ENCODE data around the gene SCPEP1.

DNA sequence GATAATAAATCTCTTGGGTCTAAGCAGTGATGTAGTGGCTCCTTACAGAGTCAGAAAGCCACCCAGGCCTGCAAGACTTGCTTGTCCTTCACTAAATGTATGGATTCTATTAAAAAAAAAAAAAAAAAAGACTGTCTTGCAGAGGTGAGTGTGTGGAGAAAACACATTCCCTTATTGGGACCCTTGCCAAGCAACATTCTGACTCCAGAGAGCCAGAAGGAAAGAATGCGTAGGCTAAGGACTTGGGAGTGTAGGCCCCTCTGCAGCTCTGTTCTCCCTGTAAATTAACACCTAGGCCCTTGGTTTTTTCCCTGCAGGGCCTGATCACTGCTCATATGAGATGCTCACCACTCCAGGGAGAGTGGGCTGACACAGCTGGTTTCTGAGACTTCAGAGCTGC is 17.8 kb downstream of the SCPEP1 start:
- no peak for TF ChIP-seq ESRRA (IDR thresholded peaks at IDR 0.05; ENCODE audit: low read length)
- TF ChIP-seq, protein P1, sequence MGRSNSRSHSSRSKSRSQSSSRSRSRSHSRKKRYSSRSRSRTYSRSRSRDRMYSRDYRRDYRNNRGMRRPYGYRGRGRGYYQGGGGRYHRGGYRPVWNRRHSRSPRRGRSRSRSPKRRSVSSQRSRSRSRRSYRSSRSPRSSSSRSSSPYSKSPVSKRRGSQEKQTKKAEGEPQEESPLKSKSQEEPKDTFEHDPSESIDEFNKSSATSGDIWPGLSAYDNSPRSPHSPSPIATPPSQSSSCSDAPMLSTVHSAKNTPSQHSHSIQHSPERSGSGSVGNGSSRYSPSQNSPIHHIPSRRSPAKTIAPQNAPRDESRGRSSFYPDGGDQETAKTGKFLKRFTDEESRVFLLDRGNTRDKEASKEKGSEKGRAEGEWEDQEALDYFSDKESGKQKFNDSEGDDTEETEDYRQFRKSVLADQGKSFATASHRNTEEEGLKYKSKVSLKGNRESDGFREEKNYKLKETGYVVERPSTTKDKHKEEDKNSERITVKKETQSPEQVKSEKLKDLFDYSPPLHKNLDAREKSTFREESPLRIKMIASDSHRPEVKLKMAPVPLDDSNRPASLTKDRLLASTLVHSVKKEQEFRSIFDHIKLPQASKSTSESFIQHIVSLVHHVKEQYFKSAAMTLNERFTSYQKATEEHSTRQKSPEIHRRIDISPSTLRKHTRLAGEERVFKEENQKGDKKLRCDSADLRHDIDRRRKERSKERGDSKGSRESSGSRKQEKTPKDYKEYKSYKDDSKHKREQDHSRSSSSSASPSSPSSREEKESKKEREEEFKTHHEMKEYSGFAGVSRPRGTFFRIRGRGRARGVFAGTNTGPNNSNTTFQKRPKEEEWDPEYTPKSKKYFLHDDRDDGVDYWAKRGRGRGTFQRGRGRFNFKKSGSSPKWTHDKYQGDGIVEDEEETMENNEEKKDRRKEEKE (IDR thresholded peaks at IDR 0.05), result no peak
- TF ChIP-seq MEF2B (IDR thresholded peaks at IDR 0.05; ENCODE audit: partially characterized antibody, poor library complexity, severe bottlenecking), result no peak
- no peak for TF ChIP-seq SMAD5 (IDR thresholded peaks at IDR 0.05; ENCODE audit: low read depth)
- no peak for TF ChIP-seq FOS (IDR thresholded peaks at IDR 0.05; ENCODE audit: borderline replicate concordance, extremely low read depth, insufficient read length)
- no peak for TF ChIP-seq ZZZ3 (IDR thresholded peaks at IDR 0.05; ENCODE audit: control insufficient read depth, insufficient read length, low read depth)
- TF ChIP-seq EP300 (IDR thresholded peaks at IDR 0.05; ENCODE audit: borderline replicate concordance in 1 of 2, control insufficient read depth in 1 of 2, low read depth in 2 of 2, low read length in 2 of 2), result no peak
- TF ChIP-seq POLR2AphosphoS5 (IDR thresholded peaks at IDR 0.05; ENCODE audit: low read length), result no peak
- no peak for TF ChIP-seq SUPT20H (IDR thresholded peaks at IDR 0.05; ENCODE audit: borderline replicate concordance, control insufficient read depth, low read depth, low read length)
- TF ChIP-seq, protein P2, sequence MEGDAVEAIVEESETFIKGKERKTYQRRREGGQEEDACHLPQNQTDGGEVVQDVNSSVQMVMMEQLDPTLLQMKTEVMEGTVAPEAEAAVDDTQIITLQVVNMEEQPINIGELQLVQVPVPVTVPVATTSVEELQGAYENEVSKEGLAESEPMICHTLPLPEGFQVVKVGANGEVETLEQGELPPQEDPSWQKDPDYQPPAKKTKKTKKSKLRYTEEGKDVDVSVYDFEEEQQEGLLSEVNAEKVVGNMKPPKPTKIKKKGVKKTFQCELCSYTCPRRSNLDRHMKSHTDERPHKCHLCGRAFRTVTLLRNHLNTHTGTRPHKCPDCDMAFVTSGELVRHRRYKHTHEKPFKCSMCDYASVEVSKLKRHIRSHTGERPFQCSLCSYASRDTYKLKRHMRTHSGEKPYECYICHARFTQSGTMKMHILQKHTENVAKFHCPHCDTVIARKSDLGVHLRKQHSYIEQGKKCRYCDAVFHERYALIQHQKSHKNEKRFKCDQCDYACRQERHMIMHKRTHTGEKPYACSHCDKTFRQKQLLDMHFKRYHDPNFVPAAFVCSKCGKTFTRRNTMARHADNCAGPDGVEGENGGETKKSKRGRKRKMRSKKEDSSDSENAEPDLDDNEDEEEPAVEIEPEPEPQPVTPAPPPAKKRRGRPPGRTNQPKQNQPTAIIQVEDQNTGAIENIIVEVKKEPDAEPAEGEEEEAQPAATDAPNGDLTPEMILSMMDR (IDR thresholded peaks at IDR 0.05 in 2 of 3, conservative IDR thresholded peaks at IDR 0.05 in 1 of 3; ENCODE audit: control insufficient read depth in 2 of 3, extremely low read depth in 1 of 3, insufficient read depth in 1 of 3, low read depth in 3 of 3, low read length in 3 of 3), result no peak
- no peak for TF ChIP-seq GABPA (IDR thresholded peaks at IDR 0.05; ENCODE audit: low read depth)
- TF ChIP-seq, protein P3, sequence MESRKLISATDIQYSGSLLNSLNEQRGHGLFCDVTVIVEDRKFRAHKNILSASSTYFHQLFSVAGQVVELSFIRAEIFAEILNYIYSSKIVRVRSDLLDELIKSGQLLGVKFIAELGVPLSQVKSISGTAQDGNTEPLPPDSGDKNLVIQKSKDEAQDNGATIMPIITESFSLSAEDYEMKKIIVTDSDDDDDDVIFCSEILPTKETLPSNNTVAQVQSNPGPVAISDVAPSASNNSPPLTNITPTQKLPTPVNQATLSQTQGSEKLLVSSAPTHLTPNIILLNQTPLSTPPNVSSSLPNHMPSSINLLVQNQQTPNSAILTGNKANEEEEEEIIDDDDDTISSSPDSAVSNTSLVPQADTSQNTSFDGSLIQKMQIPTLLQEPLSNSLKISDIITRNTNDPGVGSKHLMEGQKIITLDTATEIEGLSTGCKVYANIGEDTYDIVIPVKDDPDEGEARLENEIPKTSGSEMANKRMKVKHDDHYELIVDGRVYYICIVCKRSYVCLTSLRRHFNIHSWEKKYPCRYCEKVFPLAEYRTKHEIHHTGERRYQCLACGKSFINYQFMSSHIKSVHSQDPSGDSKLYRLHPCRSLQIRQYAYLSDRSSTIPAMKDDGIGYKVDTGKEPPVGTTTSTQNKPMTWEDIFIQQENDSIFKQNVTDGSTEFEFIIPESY (IDR thresholded peaks at IDR 0.05), result no peak
- TF ChIP-seq CEBPB (IDR thresholded peaks at IDR 0.05; ENCODE audit: borderline replicate concordance in 1 of 2, low read depth in 2 of 2, low read length in 2 of 2), result no peak
